Lung (tissue), 12 donors: ENCODE results near the gene MRPL1. TPM values are rescaled to one million over a fixed set of nuclear protein-coding genes. Genes with fewer than 3 reads are reported as not detected.

Experiments used
- ATAC-seq: fragments of 200-7000 bp; cut with Tn5 transposase; one replicate; pipeline ENCODE4 v1.9.1; 2020; ENCODE audit warnings: moderate number of reproducible peaks; ENCODE audit not compliant: insufficient read depth, low FRiP score
- DNase-seq, 3 donors: peaks; one replicate each; pipeline ENCODE4 v3.0.0-alpha.2; 2013 to 2017
- H3K27ac ChIP-seq, 2 donors: one replicate each; pipeline ENCODE4 v1.5.1; 2013; ENCODE audit warnings: mild to moderate bottlenecking in 2 of 2, moderate library complexity in 2 of 2, control low read depth in 1 of 2, inconsistent platforms in 1 of 2, low read depth in 1 of 2, low read length in 1 of 2
- H3K27me3 ChIP-seq, 3 donors: one replicate each; pipeline ENCODE4 v1.5.1; 2013; ENCODE audit warnings: low read length in 2 of 3; ENCODE audit not compliant: control insufficient read depth in 3 of 3, insufficient read depth in 3 of 3
- H3K36me3 ChIP-seq, 4 donors: one replicate each; pipeline ENCODE4 v1.5.1; 2013; ENCODE audit warnings: low read length in 4 of 4, mild to moderate bottlenecking in 1 of 4, moderate library complexity in 1 of 4; ENCODE audit not compliant: control insufficient read depth in 4 of 4, insufficient read depth in 4 of 4
- H3K4me1 ChIP-seq, 5 donors: one replicate each; pipeline ENCODE4 v1.5.1; 2013; ENCODE audit warnings: low read length in 5 of 5, mild to moderate bottlenecking in 2 of 5, moderate library complexity in 1 of 5; ENCODE audit not compliant: control insufficient read depth in 5 of 5, insufficient read depth in 5 of 5
- H3K4me3 ChIP-seq: one replicate; pipeline ENCODE4 v1.5.1; 2013; ENCODE audit warnings: mild to moderate bottlenecking, control low read depth, moderate library complexity
- H3K9ac ChIP-seq, 2 donors: one replicate each; pipeline ENCODE4 v1.5.1; 2013; ENCODE audit warnings: low read length in 2 of 2, control low read depth in 1 of 2; ENCODE audit not compliant: insufficient read depth in 1 of 2
- H3K9me3 ChIP-seq, 4 donors: one replicate each; pipeline ENCODE4 v1.5.1; 2013; ENCODE audit warnings: low read length in 3 of 4, mild to moderate bottlenecking in 1 of 4, moderate library complexity in 1 of 4; ENCODE audit not compliant: control insufficient read depth in 4 of 4, insufficient read depth in 3 of 4
- CTCF ChIP-seq: IDR thresholded peaks from 2 replicates; pipeline ENCODE4 v1.5.1; 2012; ENCODE audit warnings: mild to moderate bottlenecking; ENCODE audit errors: control extremely low read depth, extremely low read depth
- WGBS, 2 donors: extraction: QIAGEN DNeasy Blood & Tissue Kit; methylation state at CpG; one replicate each; pipeline ENCODE4 v1.1.7; 2013; 5-methylcytosine and 5-hydroxymethylcytosine counted together
- polyA plus RNA-seq, 2 donors: library from polyadenylated mRNA; stranded (reverse); fragments of 200-250 nt; gene quantifications; one replicate each; pipeline ENCODE4 v1.2.1, GENCODE V29; 2013
- total RNA-seq, 2 donors: library from RNA; depleted of rRNA in 1 of 2; stranded (reverse); fragments of >200 nt in 1 of 2; gene quantifications; one replicate each; pipeline ENCODE4 v1.2.1, GENCODE V29; 2014 to 2021
- donor health status: control.
- donor health status: control.
- donor health status: Bipolar disorder and iron deficiency.
- donor health status: healthy.
- donor health status: DM: yes; HTN: yes; CAD: no.

The MRPL1 gene
- total and polyA plus RNA-seq, 4 donors, result 19.9 to 45.4 (median 26.1) TPM

- Histone ChIP-seq H3K9ac (no peak overlapping the region), H3K4me3 (no peak overlapping the region), H3K4me1 (no peaks in the 10 kb centered on the region), H3K27me3 (no peaks in the 10 kb centered on the region), H3K36me3 (no peaks in the 10 kb centered on the region), H3K27ac (no peak overlapping the region), H3K9me3 (no peaks in the 10 kb centered on the region)
- ATAC-seq, result no peak
- TF ChIP-seq CTCF, result no peak
- 62 to 75% methylated on average over 4 of the region's 4 CpGs for WGBS, 2 donors
- DNase-seq, result no peak
Observed at GRCh38 chr4:77834403-77834802, 28.2 kb upstream of the MRPL1 start.

- no peaks in the 10 kb centered on the region for H3K27me3 ChIP-seq
- H3K9ac ChIP-seq, result no peak overlapping the region
- H3K9me3 ChIP-seq, result no peaks in the 10 kb centered on the region
- 61 to 72% methylated on average over 1 of the region's 1 CpG for WGBS, 2 donors
- H3K27ac ChIP-seq, result no peak overlapping the region
- no peaks in the 10 kb centered on the region for H3K36me3 ChIP-seq
- TF ChIP-seq CTCF, result no peak
- H3K4me1 ChIP-seq, result no peaks in the 10 kb centered on the region
- DNase-seq (no peak), ATAC-seq (no peak)
- no peak overlapping the region for H3K4me3 ChIP-seq
Observed at GRCh38 chr4:77843628-77844027, 19.0 kb upstream of the MRPL1 start.

DNA sequence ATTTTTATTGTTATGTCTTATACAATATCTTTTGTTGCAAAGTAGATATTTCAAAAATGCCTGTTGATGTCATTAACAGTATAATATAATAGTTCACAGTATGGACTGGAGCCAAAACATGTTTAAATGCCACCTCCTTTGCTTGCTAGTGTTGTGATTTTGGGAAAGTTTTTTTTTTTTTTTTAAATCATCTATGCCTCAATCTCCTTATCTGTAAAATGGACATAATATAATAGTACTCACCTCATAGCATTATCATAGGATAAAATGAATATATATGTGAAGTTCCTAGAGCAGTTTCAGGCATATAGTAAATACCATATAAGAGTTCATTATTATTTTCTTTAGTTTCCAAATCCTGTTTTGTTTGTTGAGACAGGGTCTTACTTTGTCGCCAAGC is 18.3 kb upstream of the MRPL1 start:
- Histone ChIP-seq H3K27me3 (no peaks in the 10 kb centered on the region), H3K4me3 (no peak overlapping the region), H3K9me3 (no peaks in the 10 kb centered on the region), H3K9ac (no peak overlapping the region), H3K4me1 (no peaks in the 10 kb centered on the region), H3K27ac (no peak overlapping the region), H3K36me3 (no peaks in the 10 kb centered on the region)
- TF ChIP-seq CTCF, result no peak
- WGBS, 2 donors, result 100% methylated on average over 1 of the region's 1 CpG
- DNase-seq, result no peak
- ATAC-seq, result no peak

DNA sequence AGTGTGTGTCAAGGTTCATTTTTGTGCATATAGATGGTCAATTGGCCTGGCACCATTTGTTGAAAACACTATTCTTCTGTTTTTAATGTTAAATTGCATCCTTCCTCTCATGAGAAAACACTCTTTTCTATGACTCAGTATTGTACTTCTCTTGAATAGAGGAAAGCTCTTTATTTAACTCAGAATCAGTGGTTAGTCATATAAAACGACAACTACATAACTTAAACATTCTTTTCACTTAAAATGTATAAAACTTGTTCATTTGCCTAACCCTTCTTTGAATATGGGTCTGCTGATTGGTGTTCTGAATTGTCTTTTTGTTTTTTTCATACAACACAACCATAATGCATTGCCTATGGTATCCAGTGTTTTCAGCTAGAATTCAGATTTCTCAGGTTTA is 17.2 kb upstream of the MRPL1 start:
- DNase-seq (no peak), ATAC-seq (no peak)
- no peak for TF ChIP-seq CTCF
- Histone ChIP-seq H3K36me3 (no peaks in the 10 kb centered on the region), H3K9ac (no peak overlapping the region), H3K4me3 (no peak overlapping the region), H3K4me1 (no peaks in the 10 kb centered on the region), H3K27me3 (no peaks in the 10 kb centered on the region), H3K9me3 (no peaks in the 10 kb centered on the region), H3K27ac (no peak overlapping the region)
- 85 to 86% methylated on average over 1 of the region's 1 CpG for WGBS, 2 donors
